Pancreas (tissue), 10 donors: Measurements from ENCODE around the gene KIAA1671. TPM values are rescaled to one million over a fixed set of nuclear protein-coding genes. Genes with fewer than 3 reads are reported as not detected.

Source experiments
- ATAC-seq, 4 donors: fragments of 200-7000 bp; cut with Tn5 transposase; one replicate each; pipeline versions ENCODE4 v1.8.0 to v1.9.1; 2020; ENCODE audit warnings: mild to moderate bottlenecking in 4 of 4, moderate library complexity in 4 of 4
- DNase-seq, 6 donors: peaks; one replicate each; pipeline ENCODE4 v3.0.0-alpha.2; 2020
- FAIRE-seq: peaks from 2 replicates; lab custom pipeline; 2012; peaks lifted over from hg19 to GRCh38; lab: Jason Lieb, UNC
- H3K27ac ChIP-seq, 4 donors: fragments of 200-600 bp; sonication (generic); 1 replicate in 3 of 4; 2 replicates in 1 of 4; pipeline versions ENCODE4 v1.5.0 to v1.8.0; 2020
- H3K27me3 ChIP-seq, 4 donors: fragments of 200-600 bp; one replicate each; pipeline ENCODE4 v1.8.0; 2021
- H3K36me3 ChIP-seq, 3 donors: fragments of 200-600 bp; sonication (generic) in 1 of 3; one replicate each; pipeline versions ENCODE4 v1.5.0 to v1.8.0; 2020 to 2021
- H3K4me1 ChIP-seq, 3 donors: fragments of 200-600 bp; one replicate each; pipeline ENCODE4 v1.8.0; 2021
- H3K4me3 ChIP-seq, 4 donors: fragments of 200-600 bp; sonication (generic) in 2 of 4; one replicate each; pipeline versions ENCODE4 v1.5.0 to v1.8.0; 2020 to 2021
- H3K9me3 ChIP-seq, 4 donors: fragments of 200-600 bp; one replicate each; pipeline ENCODE4 v1.8.0; 2021
- WGBS, 2 donors: extraction: QIAGEN DNeasy Blood & Tissue Kit; methylation state at CpG; one replicate each; pipeline ENCODE4 v1.1.7; 2013; 5-methylcytosine and 5-hydroxymethylcytosine counted together
- intact Hi-C, 3 donors: fragments of 100-400 bp; cut with DNase I; formaldehyde crosslinking; loops; one replicate each; pipeline versions ENCODE4 v1.11.1 to v1.14.2; 2022
- polyA plus RNA-seq, 2 donors: library from polyadenylated mRNA; stranded (reverse); fragments of 200-250 nt; gene quantifications; one replicate each; pipeline ENCODE4 v1.2.3, GENCODE V29; 2013
- total RNA-seq, 6 donors: library from RNA; stranded (reverse); fragmentation: NEBNext Ultra II Directional in 4 of 6; extraction: Animal tissue kit (Norgen Biotek cat#: 25700) in 4 of 6; gene quantifications; one replicate each; pipeline versions ENCODE4 v1.2.1 to v1.2.4, GENCODE V29; 2021 to 2023
- TF ChIP-seq, protein P1 (sequence below), 4 donors: fragments of 200-600 bp; sonication (generic) in 3 of 4; IDR thresholded peaks; one replicate each; pipeline versions ENCODE4 v1.5.0 to v1.8.0; 2021; ENCODE audit warnings: antibody characterized with exemption in 4 of 4
- donor health status: healthy with polysubstance abuse.
- donor health status: DM: no; HTN: no; CAD: no; lungs with moderate emphysema.
- donor health status: DM: no; HTN: no; CAD: no.
- donor health status: control.
- donor health status: control.
- donor health status: Bipolar disorder and iron deficiency.
- donor health status: DM: yes; HTN: yes; CAD: no.
- donor health status: DM: no; HTN: no; CAD: no.
- donor health status: DM: no; HTN: no; CAD: no.
- donor health status: DM: yes; HTN: yes; CAD: no.

The KIAA1671 gene
- total and polyA plus RNA-seq, 8 donors, result 8.3 to 28.8 (median 19.0) TPM

DNA sequence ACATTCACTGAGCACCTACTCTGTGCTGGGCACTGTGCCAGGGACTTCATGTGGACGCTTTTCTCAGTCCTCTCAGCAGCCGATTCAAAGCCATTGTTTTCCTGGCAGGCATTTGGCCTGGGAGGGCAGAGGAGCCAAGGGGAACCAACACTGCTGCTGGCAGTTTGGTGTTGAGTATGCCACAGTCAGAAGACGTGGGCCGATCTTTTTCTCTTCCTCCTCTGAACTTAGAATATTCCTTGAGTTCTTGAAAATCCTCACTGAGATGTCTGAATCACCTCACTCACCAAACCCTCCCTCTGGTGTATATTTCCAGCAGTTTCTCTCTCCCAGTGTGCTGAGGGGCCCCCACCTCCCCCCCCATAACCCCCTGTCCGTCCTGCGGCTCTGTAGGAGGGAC, 132.6 kb downstream of the KIAA1671 start:
- TF ChIP-seq, protein P1, sequence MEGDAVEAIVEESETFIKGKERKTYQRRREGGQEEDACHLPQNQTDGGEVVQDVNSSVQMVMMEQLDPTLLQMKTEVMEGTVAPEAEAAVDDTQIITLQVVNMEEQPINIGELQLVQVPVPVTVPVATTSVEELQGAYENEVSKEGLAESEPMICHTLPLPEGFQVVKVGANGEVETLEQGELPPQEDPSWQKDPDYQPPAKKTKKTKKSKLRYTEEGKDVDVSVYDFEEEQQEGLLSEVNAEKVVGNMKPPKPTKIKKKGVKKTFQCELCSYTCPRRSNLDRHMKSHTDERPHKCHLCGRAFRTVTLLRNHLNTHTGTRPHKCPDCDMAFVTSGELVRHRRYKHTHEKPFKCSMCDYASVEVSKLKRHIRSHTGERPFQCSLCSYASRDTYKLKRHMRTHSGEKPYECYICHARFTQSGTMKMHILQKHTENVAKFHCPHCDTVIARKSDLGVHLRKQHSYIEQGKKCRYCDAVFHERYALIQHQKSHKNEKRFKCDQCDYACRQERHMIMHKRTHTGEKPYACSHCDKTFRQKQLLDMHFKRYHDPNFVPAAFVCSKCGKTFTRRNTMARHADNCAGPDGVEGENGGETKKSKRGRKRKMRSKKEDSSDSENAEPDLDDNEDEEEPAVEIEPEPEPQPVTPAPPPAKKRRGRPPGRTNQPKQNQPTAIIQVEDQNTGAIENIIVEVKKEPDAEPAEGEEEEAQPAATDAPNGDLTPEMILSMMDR (IDR thresholded peaks at IDR 0.05), result no peak
- ATAC-seq (no peak), DNase-seq (no peak), FAIRE-seq (no peak)
- WGBS, 2 donors, result 78 to 82% methylated on average over 6 of the region's 6 CpGs
- Histone ChIP-seq H3K4me1 (peaks cover 0 to 4% (median 0%) of the 10 kb centered on the region in 3 donors), H3K4me3 (no peak overlapping the region), H3K27me3 (no peaks in the 10 kb centered on the region), H3K9me3 (no peaks in the 10 kb centered on the region), H3K36me3 (no peaks in the 10 kb centered on the region), H3K27ac (no peak overlapping the region)
- intact Hi-C loops, result no loop called here

DNA sequence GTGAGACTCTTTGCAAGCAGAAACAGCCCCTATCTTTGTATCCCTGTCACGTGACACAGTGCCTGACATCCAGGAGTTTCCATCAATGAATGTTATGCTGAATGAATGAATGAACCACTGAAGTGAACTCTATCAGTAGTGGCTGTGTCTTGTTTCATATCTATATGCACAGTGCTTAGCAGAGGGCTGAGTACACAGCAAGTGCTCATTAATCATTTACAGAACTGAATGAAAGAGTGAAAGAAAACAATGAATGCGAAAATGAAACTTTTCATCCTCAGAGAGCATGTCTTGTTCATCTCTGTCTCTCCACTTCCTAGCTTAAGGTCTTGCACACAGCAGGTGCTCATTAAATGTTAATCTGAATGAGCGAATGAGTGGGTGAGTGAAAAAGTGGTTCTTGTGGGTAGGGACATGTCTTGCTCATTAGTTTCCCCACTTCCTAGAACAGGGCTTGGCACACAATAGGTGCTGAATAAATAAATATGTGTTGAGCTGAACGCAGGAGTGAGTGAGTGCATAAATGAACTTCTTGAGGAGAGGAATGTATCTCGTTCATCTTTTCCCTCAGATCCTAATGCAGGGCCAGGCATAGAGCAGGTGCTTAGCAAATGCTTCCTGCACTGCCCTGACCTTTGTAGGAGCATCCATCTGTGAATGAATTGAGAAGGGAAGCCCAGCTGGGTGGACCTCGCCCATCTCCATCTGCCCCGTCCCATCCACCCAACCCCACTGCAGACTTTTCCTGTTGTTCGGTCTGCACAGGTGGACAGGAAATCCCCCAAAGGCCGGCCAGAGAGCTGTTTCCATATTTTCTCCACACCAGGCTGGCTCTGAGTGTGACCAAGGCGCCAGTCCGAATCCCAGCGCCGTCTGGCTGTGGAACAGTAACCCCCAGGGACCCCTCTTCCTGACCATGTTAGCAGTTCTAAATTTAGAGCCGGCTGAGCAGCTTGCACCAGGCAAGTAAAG, 133.7 kb downstream of the KIAA1671 start:
- no peaks in the 10 kb centered on the region for H3K9me3 ChIP-seq
- no peak overlapping the region for H3K4me3 ChIP-seq
- FAIRE-seq, result no peak
- no peak overlapping the region for H3K27ac ChIP-seq
- H3K36me3 ChIP-seq, result no peaks in the 10 kb centered on the region
- WGBS, 2 donors, result 71 to 79% methylated on average over 14 of the region's 14 CpGs
- H3K4me1 ChIP-seq, result peaks cover 0 to 4% (median 0%) of the 10 kb centered on the region in 3 donors
- no peaks in the 10 kb centered on the region for H3K27me3 ChIP-seq
- ATAC-seq, result peak; percentile 22 to 64 (median 55)
- intact Hi-C loops, result no loop called here
- DNase-seq, result no peak
- TF ChIP-seq, protein P1 (IDR thresholded peaks at IDR 0.05), result no peak

DNA sequence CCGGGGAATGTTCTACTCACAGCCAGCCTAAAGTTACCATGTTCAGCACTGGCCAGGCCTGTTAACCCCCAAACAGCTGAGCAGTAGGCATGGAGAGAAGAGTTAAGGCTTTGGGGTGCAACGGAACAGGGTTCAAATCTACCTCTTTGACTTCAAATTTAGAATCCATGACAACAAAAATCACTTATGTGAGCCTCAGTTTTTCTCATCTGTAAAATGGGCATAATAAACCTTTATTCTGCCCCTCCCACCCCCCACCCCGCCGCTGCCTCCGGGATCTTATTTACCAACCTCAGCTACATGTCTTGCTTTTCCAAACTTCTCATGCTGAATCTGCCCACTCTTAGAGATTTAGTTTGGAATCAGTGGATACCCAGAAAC, 134.4 kb downstream of the KIAA1671 start:
- WGBS, 2 donors, result 80% methylated on average over 5 of the region's 5 CpGs
- no peak for DNase-seq
- peaks cover 0 to 4% (median 0%) of the 10 kb centered on the region in 3 donors for H3K4me1 ChIP-seq
- FAIRE-seq, result no peak
- H3K27ac ChIP-seq, result no peak overlapping the region
- TF ChIP-seq, protein P1 (IDR thresholded peaks at IDR 0.05), result no peak
- H3K9me3 ChIP-seq, result no peaks in the 10 kb centered on the region
- ATAC-seq, result no peak
- intact Hi-C loops, result no loop called here
- H3K4me3 ChIP-seq, result no peak overlapping the region
- H3K36me3 ChIP-seq, result no peaks in the 10 kb centered on the region
- H3K27me3 ChIP-seq, result no peaks in the 10 kb centered on the region

DNA sequence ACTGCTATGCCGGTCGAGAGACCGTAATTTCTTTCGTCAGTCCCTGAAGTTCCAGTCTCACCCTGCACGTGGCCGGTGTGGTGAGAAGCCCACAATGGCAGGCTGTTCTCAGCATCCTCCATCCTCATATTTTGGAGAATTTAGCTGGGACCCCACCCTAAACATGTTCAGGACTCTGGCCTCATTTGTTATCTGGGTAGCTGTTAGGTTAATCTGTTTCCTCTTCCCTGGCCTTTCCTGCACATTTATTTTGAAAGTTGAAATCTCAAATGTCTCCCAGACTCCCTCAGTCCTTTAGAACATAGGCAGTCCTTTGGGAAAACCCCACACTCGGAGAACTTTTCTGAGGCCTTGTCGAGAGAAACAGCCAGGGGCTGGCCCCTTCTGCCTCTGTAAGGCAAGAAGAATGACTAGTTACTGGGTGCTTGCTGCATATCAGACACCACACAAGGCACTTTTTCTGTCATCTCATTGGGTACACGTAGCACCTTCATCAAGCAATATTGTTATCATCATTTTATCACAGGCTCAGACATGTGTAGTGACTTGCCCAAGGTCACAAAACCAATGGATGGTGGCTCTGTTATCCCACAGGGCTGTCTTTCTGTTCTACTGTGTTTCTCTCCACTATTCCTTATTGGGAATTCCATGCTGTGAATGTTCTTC, 137.8 kb downstream of the KIAA1671 start:
- no peaks in the 10 kb centered on the region for H3K4me1 ChIP-seq
- H3K4me3 ChIP-seq, result no peak overlapping the region
- intact Hi-C loops, result no loop called here
- ATAC-seq (no peak), FAIRE-seq (no peak), DNase-seq (no peak)
- 78 to 80% methylated on average over 9 of the region's 9 CpGs for WGBS, 2 donors
- no peak overlapping the region for H3K27ac ChIP-seq
- no peaks in the 10 kb centered on the region for H3K36me3 ChIP-seq
- H3K27me3 ChIP-seq, result no peaks in the 10 kb centered on the region
- TF ChIP-seq, protein P1 (IDR thresholded peaks at IDR 0.05), result no peak
- H3K9me3 ChIP-seq, result no peaks in the 10 kb centered on the region
